Subcutaneous adipose tissue (tissue), 4 donors: ENCODE results near the gene PNLIPRP1. TPM values are rescaled to one million over a fixed set of nuclear protein-coding genes. Genes with fewer than 3 reads are reported as not detected.

Source experiments
- total RNA-seq, 4 donors: library from RNA; depleted of rRNA; stranded (reverse); fragments of >200 nt; gene quantifications; one replicate each; pipeline ENCODE4 v1.1.0, GENCODE V29; 2016
- TF ChIP-seq, protein P1 (sequence below): fragments of 450-650 bp; IDR thresholded peaks from one replicate; pipeline ENCODE4 v1.5.1; 2016; ENCODE audit warnings: low read depth, mild to moderate bottlenecking, control low read depth, antibody characterized with exemption, moderate library complexity

The PNLIPRP1 gene
- total RNA-seq, 4 donors from 2014 or later = not detected

DNA sequence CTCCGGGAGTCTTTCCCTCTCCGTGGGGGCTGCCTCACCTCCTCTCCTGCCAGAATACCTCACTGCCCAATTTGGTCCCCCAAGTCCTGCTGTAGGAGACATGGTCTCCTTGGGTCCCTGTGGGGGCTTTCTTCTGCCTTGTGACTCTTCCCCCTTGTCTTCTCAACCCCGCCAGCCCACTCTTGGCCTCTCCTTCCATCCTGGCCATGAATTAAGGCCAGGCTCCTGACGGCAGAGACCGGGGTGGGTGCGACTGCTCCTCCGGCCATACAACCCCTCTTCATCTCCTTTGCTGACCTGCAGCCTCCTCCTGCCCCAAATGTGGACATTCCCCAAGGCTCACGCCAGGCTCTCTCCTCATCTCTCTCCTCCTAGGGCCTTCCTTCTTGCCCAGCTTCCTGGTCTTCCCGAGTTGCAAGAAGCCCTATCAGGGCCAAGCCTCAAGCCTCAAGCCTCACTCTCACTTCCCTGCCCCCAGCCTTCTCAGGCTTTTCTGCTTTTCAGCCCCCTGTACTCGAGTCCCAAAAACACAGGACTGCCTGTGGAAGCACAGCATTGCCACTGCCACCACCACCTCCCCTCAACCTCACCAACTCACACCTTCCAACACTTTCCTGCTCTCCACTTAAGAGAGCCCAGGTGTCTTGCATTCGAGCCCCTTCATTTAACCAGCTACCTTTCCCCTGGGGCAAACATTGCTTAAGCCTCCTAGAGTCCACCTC is 31.3 kb downstream of the PNLIPRP1 start:
- TF ChIP-seq, protein P1, sequence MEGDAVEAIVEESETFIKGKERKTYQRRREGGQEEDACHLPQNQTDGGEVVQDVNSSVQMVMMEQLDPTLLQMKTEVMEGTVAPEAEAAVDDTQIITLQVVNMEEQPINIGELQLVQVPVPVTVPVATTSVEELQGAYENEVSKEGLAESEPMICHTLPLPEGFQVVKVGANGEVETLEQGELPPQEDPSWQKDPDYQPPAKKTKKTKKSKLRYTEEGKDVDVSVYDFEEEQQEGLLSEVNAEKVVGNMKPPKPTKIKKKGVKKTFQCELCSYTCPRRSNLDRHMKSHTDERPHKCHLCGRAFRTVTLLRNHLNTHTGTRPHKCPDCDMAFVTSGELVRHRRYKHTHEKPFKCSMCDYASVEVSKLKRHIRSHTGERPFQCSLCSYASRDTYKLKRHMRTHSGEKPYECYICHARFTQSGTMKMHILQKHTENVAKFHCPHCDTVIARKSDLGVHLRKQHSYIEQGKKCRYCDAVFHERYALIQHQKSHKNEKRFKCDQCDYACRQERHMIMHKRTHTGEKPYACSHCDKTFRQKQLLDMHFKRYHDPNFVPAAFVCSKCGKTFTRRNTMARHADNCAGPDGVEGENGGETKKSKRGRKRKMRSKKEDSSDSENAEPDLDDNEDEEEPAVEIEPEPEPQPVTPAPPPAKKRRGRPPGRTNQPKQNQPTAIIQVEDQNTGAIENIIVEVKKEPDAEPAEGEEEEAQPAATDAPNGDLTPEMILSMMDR = no peak

DNA sequence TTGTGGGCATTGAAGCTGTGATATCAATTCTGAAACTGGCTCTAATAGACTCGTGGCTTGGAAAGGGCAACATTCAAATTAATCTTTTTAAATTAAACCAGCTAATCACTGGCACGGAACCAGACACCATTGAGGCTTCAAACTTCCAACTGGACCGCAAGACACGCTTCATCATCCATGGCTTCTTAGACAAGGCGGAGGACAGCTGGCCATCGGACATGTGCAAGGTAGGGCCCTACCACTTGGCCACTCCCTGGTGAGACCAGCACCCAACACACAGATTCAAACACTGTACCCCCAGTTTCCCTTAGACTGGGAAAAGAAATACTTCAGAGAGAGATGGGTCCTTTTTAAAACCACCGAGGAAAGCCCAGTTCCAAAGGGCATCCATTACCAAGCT is 35.1 kb downstream of the PNLIPRP1 start:
- TF ChIP-seq, protein P1 = no peak

DNA sequence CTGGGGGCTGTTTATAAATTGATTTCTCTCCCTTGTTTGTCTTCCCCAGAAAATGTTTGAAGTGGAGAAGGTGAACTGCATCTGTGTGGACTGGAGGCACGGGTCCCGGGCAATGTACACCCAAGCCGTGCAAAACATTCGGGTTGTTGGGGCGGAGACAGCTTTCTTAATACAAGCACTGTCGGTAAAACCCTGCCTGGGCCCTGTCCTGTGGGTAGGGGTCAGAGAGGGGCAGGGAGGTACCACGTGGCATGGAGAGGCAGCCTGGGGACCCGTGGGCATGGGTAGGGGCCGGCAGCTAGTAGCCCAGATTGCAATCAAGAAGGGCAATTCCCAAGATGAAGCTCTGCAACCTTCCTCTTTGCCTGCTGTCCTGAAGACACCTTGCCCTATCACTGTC is 36.1 kb downstream of the PNLIPRP1 start:
- TF ChIP-seq, protein P1 = no peak

DNA sequence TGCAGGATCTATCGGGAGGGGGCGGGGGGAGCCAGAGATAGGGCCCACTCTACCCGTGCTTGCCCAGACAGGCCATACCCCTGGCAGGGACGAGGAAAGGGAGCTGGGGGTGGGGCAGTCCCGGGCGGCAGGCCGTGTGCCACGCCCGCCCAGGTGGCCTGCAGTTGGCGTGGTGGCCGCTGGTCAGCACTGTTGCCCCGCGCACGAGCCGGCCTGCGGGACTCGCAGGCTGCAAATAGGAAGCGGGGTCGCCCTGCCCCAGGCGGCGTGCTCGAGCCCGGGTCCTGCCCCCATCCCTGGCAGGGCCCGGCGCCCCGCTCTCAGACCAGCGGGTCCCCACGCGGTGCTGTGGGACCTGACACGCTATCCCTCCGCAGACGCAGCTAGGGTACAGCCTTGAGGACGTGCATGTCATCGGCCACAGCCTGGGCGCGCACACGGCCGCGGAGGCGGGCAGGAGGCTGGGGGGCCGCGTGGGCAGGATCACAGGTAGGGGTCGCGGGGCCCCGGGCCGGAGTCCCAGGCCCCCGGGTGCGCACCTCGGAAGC is 36.7 kb downstream of the PNLIPRP1 start:
- TF ChIP-seq, protein P1 = no peak

DNA sequence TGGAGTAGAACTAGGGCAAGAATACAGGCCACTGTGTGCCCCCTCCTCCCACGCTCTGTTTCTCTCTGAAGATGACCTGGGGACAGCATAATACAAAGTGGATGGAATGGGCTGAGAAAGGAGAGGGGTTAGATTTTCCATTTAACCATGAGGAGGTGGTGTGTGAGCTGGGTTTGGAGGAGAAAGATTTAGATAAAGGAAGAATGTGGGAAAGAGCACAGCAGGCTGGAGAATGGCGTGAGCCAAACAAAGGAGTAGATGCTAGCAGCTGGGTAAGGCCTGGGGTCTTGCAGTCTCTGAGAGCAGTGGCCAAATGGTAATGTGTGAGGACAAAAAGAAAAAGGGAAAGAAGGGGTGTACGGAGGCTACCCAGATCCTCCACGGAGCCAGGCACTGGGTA is 38.6 kb downstream of the PNLIPRP1 start:
- TF ChIP-seq, protein P1 = no peak

DNA sequence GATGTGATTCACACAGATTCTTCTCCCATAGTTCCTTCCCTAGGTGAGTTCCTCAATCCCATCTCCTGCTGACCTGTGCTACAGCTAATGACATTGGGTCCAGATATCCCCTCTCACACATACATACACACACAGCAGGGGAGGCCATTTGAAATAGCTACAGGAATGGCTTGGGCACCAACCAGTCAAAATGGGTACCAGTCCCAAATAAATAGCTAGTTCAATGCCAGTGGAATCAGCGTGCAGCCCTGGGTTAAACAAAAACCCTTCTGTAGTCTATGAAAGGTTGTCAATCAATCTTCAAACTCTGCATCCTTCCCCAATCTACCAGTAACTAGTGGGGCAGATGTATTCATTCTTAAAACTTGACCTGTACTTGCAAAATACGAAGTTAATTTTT is 39.3 kb downstream of the PNLIPRP1 start:
- TF ChIP-seq, protein P1 = no peak

DNA sequence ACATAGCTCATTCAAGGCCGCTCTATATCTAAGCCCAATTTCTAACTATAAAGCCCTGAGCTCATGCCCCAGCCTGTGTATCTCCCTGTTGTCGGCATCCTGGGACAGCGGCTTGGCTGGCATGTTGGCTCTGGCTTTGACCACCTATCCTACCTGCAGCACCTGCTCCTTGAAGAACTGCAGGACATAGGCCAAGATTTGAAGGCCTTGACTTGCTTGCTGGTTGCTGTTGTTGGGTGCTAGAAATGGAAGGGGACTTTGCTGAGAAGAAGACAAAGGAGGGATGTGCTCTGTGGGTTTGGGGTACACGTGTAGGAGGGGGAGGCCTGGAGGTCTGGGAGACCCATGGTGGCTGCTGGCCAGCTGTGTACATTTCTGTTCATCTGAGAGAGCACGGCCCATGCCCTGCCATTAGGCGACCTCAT is 41.1 kb downstream of the PNLIPRP1 start:
- TF ChIP-seq, protein P1 = no peak
